GM12878 (cell line): Measurements from ENCODE around the gene RPL29. TPM values are rescaled to one million over a fixed set of nuclear protein-coding genes. Genes with fewer than 3 reads are reported as not detected.

Experiments used
- ATAC-seq: fragments of 200-7000 bp; cut with Tn5 transposase; 3 replicates; pipeline ENCODE4 v1.9.1; 2020; ENCODE audit warnings: mild to moderate bottlenecking, moderate library complexity
- BruUV-seq: library from RNA; stranded (reverse); fragments of 400-500 nt; replicated peaks from 2 replicates; lab custom pipeline; 2021; lab: Mats Ljungman, UMichigan
- CTCF ChIA-PET: fragments of 300-600 bp; sonication (Branson Sonifier 250); formaldehyde crosslinking; extraction: SDS; loops from one replicate; lab custom pipeline; 2021; ENCODE audit warnings: inconsistent platforms; lab: Yijun Ruan, JAX
- POLR2A ChIA-PET: fragments of 350-600 bp; formaldehyde crosslinking; extraction: SDS; loops from one replicate; lab custom pipeline; 2021; ENCODE audit warnings: inconsistent platforms; lab: Charles Lee
- RAD21 ChIA-PET: fragments of 300-600 bp; sonication (Branson Sonifier 250); formaldehyde crosslinking; loops from one replicate; lab custom pipeline; 2023; ENCODE audit warnings: antibody characterized with exemption; ENCODE audit not compliant: unreplicated experiment; lab: Charles Lee
- SMC1A ChIA-PET: fragments of 300-600 bp; sonication (Branson Sonifier 250); formaldehyde crosslinking; loops from one replicate; lab custom pipeline; 2023; ENCODE audit not compliant: unreplicated experiment, uncharacterized antibody; lab: Charles Lee
- DNase-seq: peaks from one replicate; pipeline ENCODE4 v3.0.0-alpha.2; 2011; ENCODE audit warnings: low read depth, low spot score
- FAIRE-seq: peaks from 3 replicates; lab custom pipeline; 2011; peaks lifted over from hg19 to GRCh38; lab: Jason Lieb, UNC
- H2AFZ ChIP-seq: 2 replicates; pipeline ENCODE4 v1.6.0; 2011; ENCODE audit warnings: low read depth, low read length, control low read depth; ENCODE audit not compliant: control insufficient read depth
- H3K27ac ChIP-seq: 2 replicates; pipeline ENCODE4 v1.5.1; 2011; ENCODE audit warnings: control low read depth; ENCODE audit not compliant: control insufficient read depth, insufficient read depth
- H3K27me3 ChIP-seq, 2 experiments: replicated peaks in 1 of 2; 2 replicates each; pipeline versions ENCODE4 v1.6.0 to v1.6.1; 2011; ENCODE audit warnings: low read length in 1 of 2; ENCODE audit not compliant: control insufficient read depth in 2 of 2, insufficient read depth in 2 of 2
- H3K36me3 ChIP-seq, 2 experiments: 2 replicates each; pipeline ENCODE4 v1.5.1; 2011; ENCODE audit warnings: low read length in 1 of 2; ENCODE audit not compliant: control insufficient read depth in 2 of 2, insufficient read depth in 2 of 2
- H3K4me1 ChIP-seq: 2 replicates; pipeline ENCODE4 v1.6.1; 2011; ENCODE audit warnings: mild to moderate bottlenecking, low read length, moderate library complexity, mixed read lengths; ENCODE audit not compliant: control insufficient read depth, insufficient read depth
- H3K4me2 ChIP-seq: 2 replicates; pipeline ENCODE4 v1.6.0; 2011; ENCODE audit warnings: control low read depth; ENCODE audit not compliant: control insufficient read depth, insufficient read depth
- H3K4me3 ChIP-seq: fragments of 200-600 bp; sonication (generic); 2 replicates; pipeline ENCODE4 v1.5.1; 2016
- H3K79me2 ChIP-seq: 2 replicates; pipeline ENCODE4 v1.6.0; 2011; ENCODE audit warnings: low read length; ENCODE audit not compliant: control insufficient read depth, insufficient read depth
- H3K9ac ChIP-seq: 2 replicates; pipeline ENCODE4 v1.8.0; 2011; ENCODE audit warnings: low read length, control low read depth, mixed read lengths; ENCODE audit not compliant: control insufficient read depth, insufficient read depth
- H3K9me3 ChIP-seq: replicated peaks from 3 replicates; pipeline ENCODE4 v1.5.1; 2011; ENCODE audit warnings: mild to moderate bottlenecking, low read length; ENCODE audit not compliant: control insufficient read depth, insufficient read depth
- H4K20me1 ChIP-seq: 2 replicates; pipeline ENCODE4 v1.6.0; 2011; ENCODE audit not compliant: control insufficient read depth, insufficient read depth
- CBX3 ChIP-seq: fragments of 200-600 bp; sonication (generic); IDR thresholded peaks from 2 replicates; pipeline ENCODE4 v1.6.1; 2016; ENCODE audit warnings: low read depth, borderline replicate concordance
- CUX1 ChIP-seq: IDR thresholded peaks from 2 replicates; pipeline ENCODE4 v1.6.1; 2012; ENCODE audit warnings: improper control_type of control experiment, low read depth, low read length; ENCODE audit not compliant: insufficient replicate concordance
- IKZF2 ChIP-seq, 2 experiments: fragments of 450-650 bp; IDR thresholded peaks; 2 replicates each; pipeline ENCODE4 v1.6.1; 2017; ENCODE audit warnings: mild to moderate bottlenecking in 2 of 2, moderate library complexity in 2 of 2
- KAT2A ChIP-seq: conservative IDR thresholded peaks from 2 replicates; pipeline ENCODE4 v1.6.1; 2011; ENCODE audit warnings: low read depth, low read length; ENCODE audit not compliant: control insufficient read depth
- NFIC ChIP-seq: IDR thresholded peaks from 2 replicates; pipeline ENCODE4 v1.6.1; 2012; ENCODE audit warnings: low read depth, mild to moderate bottlenecking, inconsistent platforms, low read length, moderate library complexity
- NFYA ChIP-seq: IDR thresholded peaks from 2 replicates; pipeline ENCODE4 v1.6.1; 2011; ENCODE audit warnings: low read depth, mild to moderate bottlenecking, low read length, improper control_type of control experiment, borderline replicate concordance
- NKRF ChIP-seq: fragments of 450-650 bp; conservative IDR thresholded peaks from 2 replicates; pipeline ENCODE4 v1.6.1; 2017; ENCODE audit warnings: mild to moderate bottlenecking, moderate library complexity
- NR2C2 ChIP-seq: IDR thresholded peaks from 2 replicates; pipeline ENCODE4 v1.6.1; 2011; ENCODE audit warnings: borderline replicate concordance, low read depth; ENCODE audit not compliant: control insufficient read depth, insufficient read length
- PAX8 ChIP-seq: fragments of 450-650 bp; IDR thresholded peaks from 2 replicates; pipeline ENCODE4 v1.6.1; 2017; ENCODE audit warnings: mild to moderate bottlenecking, moderate library complexity
- SMARCA5 ChIP-seq: fragments of 450-650 bp; IDR thresholded peaks from 2 replicates; pipeline ENCODE4 v1.6.1; 2017; ENCODE audit warnings: mild to moderate bottlenecking
- ZBTB33 ChIP-seq: fragments of 450-650 bp; IDR thresholded peaks from 2 replicates; pipeline ENCODE4 v1.6.1; 2017; ENCODE audit warnings: mild to moderate bottlenecking
- WGBS: methylation state at CpG from one replicate; pipeline ENCODE4 v1.1.6; 2016; ENCODE audit warnings: low lambda C conversion rate; ENCODE audit not compliant: insufficient replicate concordance, insufficient coverage; ENCODE audit errors: missing lambda C conversion rate; 5-methylcytosine and 5-hydroxymethylcytosine counted together
- in situ Hi-C: fragments of 300-500 bp; cut with MboI; formaldehyde crosslinking; loops from 9 replicates; pipeline ENCODE4 v1.14.3; 2018; ENCODE audit warnings: mixed read lengths
- intact Hi-C: fragments of 100-400 bp; cut with micrococcal nuclease; formaldehyde crosslinking; loops from one replicate; pipeline ENCODE4 v1.14.2; 2022; ENCODE audit not compliant: unreplicated experiment
- polyA plus RNA-seq, 11 experiments: library from polyadenylated mRNA; depleted of rRNA in 4 of 11; unstranded in 6 of 11; stranded (reverse) in 5 of 11; fragments of >200 nt; fragmentation: Nextera tagmentation in 4 of 11; fragmentation: Illumina TruSeq in 1 of 11; extraction: Ambion mirVana in 4 of 11; extraction: Trizol in 1 of 11; gene quantifications; 1 replicate in 1 of 11; 2 replicates in 10 of 11; pipeline versions ENCODE4 v1.2.1 to v1.2.3, GENCODE V29; 2011 to 2016; ENCODE audit warnings: inconsistent platforms in 2 of 11, missing spikeins in 2 of 11, low read depth in 1 of 11
- total RNA-seq, 4 experiments: library from RNA; depleted of rRNA in 3 of 4; stranded (reverse); fragments of >200 nt in 3 of 4; fragmentation: Illumina TruSeq in 1 of 4; extraction: Trizol in 1 of 4; gene quantifications; 2 replicates each; pipeline versions ENCODE4 v1.2.1 to v1.2.3, GENCODE V29; 2013 to 2021

The RPL29 gene
- total and polyA plus RNA-seq, 10 of the 15 experiments (the other 5 are each of a cell fraction or from before 2014, with no cell fraction given) = 1,053 to 2,477 (median 1,657) TPM

DNA sequence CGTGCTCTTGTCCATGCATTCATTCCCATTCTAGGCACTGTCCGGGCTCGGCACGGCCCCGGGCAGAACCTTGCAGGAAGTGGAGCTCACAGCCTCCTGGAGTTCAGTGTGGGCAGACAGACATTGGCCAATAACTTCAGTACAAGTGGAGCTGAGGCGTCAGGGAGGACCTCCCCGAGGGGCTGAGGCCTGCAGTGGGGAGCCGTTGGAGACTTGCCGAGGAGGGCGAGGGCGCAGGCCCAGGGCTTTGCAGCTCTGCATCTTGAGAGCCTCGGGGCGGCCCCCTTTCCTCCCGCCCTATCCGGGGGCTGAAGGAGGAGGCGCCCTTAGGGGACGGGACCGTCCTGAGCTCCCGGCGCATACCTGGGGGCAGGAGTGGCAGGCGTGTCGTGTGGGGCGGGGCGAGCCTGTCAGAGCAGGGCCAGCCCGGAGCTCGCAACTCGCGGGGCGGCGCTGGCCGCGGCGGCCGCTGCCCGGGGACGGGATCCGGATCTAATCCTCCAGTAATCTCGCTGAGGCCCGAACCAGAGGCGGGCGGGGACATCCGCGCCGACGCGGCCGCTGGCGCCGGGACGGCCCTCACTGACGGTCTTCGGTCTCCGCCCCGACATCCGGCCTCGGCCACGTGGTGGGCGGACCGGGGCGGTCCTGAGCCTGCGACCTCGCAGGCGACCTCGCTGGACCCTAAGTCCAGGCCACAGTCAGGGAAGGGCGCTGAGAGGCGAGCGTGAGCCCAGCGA lies 12.7 kb downstream of the RPL29 start, which contains the start of gene ACY1:
TSS of gene ACY1 (plus strand) at position 698 of the 740 bp plus-strand sequence. CDS start 530 bp downstream, outside the sequence.
- peak; percentile 43 for DNase-seq
- H3K27ac ChIP-seq = peak within 1 kb of the TSS; percentile 73
- H2AFZ ChIP-seq = peak within 1 kb of the TSS; percentile 91
- H3K9ac ChIP-seq = peak within 1 kb of the TSS; percentile 83
- ChIA-PET POLR2A (interaction anchor here (0.7 to 4.0 kb wide), 12 partner anchors 8 to 296 kb away, joined by 3 to 30 read pairs (median 4); partner anchors contain the start of genes ABHD14A, ABHD14B, ALAS1 and DUSP7), SMC1A (interaction anchor here (0.7 to 2.8 kb wide), 4 partner anchors 9 to 40 kb away, joined by 3 to 17 read pairs (median 6); partner anchors contain the start of genes ABHD14A, ABHD14B and RPL29), RAD21 (interaction anchor here (0.9 to 3.3 kb wide), 9 partner anchors 9 to 271 kb away, joined by 3 to 30 read pairs (median 5); partner anchors contain the start of genes ABHD14A, ABHD14B, PARP3 and PCBP4), CTCF (interaction anchor here (0.8 to 4.6 kb wide), 20 partner anchors 10 to 430 kb away, joined by 3 to 56 read pairs (median 4); partner anchors contain the start of genes ABHD14A, ABHD14B, DUSP7 and PARP3)
- peak; percentile 59 for FAIRE-seq
- H3K4me3 ChIP-seq = peak within 1 kb of the TSS; percentile 97
- no peaks in the 10 kb centered on the region for H4K20me1 ChIP-seq
- ATAC-seq = peak; percentile 92
- under 1% methylated on average over 57 of the region's 68 CpGs for WGBS
- peaks cover 3% of the 10 kb centered on the region for H3K79me2 ChIP-seq
- no peaks in the 10 kb centered on the region for H3K9me3 ChIP-seq
- no peaks in the 10 kb centered on the region for H3K27me3 ChIP-seq
- H3K36me3 ChIP-seq = no peaks in the 10 kb centered on the region
- peaks cover 8% of the 10 kb centered on the region for H3K4me1 ChIP-seq
- in situ Hi-C loops = no loop called here
- intact Hi-C loops = no loop called here
- peak within 1 kb of the TSS; percentile 96 for H3K4me2 ChIP-seq
- BruUV-seq = no TSS peak
- TF ChIP-seq KAT2A (no peak), NFIC (no peak), CBX3 (no peak), CUX1 (no peak), IKZF2 (IDR thresholded peaks at IDR 0.05) (no peak), PAX8 (no peak), ZBTB33 (no peak), NR2C2 (no peak), NKRF (peak; percentile 35; the same call in 1 of the 2 replicates), SMARCA5 (peak; percentile 21; the same call in 1 of the 2 replicates), NFYA (no peak)
